Type B pancreatic cell (in vitro differentiated cells): ENCODE data around the gene FURIN. TPM values are rescaled to one million over a fixed set of nuclear protein-coding genes. Genes with fewer than 3 reads are reported as not detected.

Experiments
- DNase-seq: peaks from one replicate; pipeline ENCODE4 v3.0.0; 2021; ENCODE audit warnings: mixed read lengths; ENCODE audit not compliant: unreplicated experiment; ENCODE audit errors: extremely low spot score
- H3K27ac Mint-ChIP-seq: 2 replicates; pipeline ENCODE4 v1.8.0; 2021; ENCODE audit warnings: mild to moderate bottlenecking, mixed read lengths
- H3K27me3 Mint-ChIP-seq: 2 replicates; pipeline ENCODE4 v1.8.0; 2021; ENCODE audit warnings: mixed read lengths
- H3K36me3 Mint-ChIP-seq: 2 replicates; pipeline ENCODE4 v1.8.0; 2021; ENCODE audit warnings: mixed read lengths
- H3K4me1 Mint-ChIP-seq: one replicate; pipeline ENCODE4 v1.8.0; 2021; ENCODE audit warnings: mixed read lengths; ENCODE audit not compliant: unreplicated experiment
- H3K4me3 Mint-ChIP-seq: 2 replicates; pipeline ENCODE4 v1.8.0; 2021; ENCODE audit warnings: mild to moderate bottlenecking, mixed read lengths
- H3K9me3 Mint-ChIP-seq: 2 replicates; pipeline ENCODE4 v1.8.0; 2021; ENCODE audit warnings: mixed read lengths
- CTCF ChIP-seq: fragments of 200-600 bp; sonication (generic); conservative IDR thresholded peaks from 2 replicates; pipeline ENCODE4 v1.5.0; 2021; ENCODE audit warnings: antibody characterized with exemption, mild to moderate bottlenecking
- total RNA-seq: library from RNA; stranded (reverse); gene quantifications from 2 replicates; pipeline ENCODE4 v1.2.1, GENCODE V29; 2021; ENCODE audit warnings: low replicate concordance

The FURIN gene
- total RNA-seq, 1 donor from 2014 or later: 37.7 TPM

GRCh38 chr15:90931575-90931827 is 63.1 kb downstream of the FURIN start:
- H3K36me3 Mint-ChIP-seq: peaks cover 4% of the 10 kb centered on the region
- no peak for DNase-seq
- no peak for TF ChIP-seq CTCF
- peaks cover 26% of the 10 kb centered on the region for H3K4me1 Mint-ChIP-seq
- H3K27ac Mint-ChIP-seq: peak overlapping the region; percentile 97
- H3K9me3 Mint-ChIP-seq: no peaks in the 10 kb centered on the region
- H3K27me3 Mint-ChIP-seq: no peaks in the 10 kb centered on the region
- peak overlapping the region; percentile 97 for H3K4me3 Mint-ChIP-seq

GRCh38 chr15:90931828-90932659 is 63.7 kb downstream of the FURIN start, which contains the start of gene HDDC3:
Gene HDDC3, minus strand, starts transcription at chr15:90932549. Its CDS starts 9 bp downstream, at chr15:90932540.
- H3K4me1 Mint-ChIP-seq: peaks cover 31% of the 10 kb centered on the region
- H3K4me3 Mint-ChIP-seq: peak within 1 kb of the TSS; percentile 97
- no peaks in the 10 kb centered on the region for H3K9me3 Mint-ChIP-seq
- TF ChIP-seq CTCF: peak; percentile 98
- no peaks in the 10 kb centered on the region for H3K27me3 Mint-ChIP-seq
- DNase-seq: peak; percentile 93
- H3K36me3 Mint-ChIP-seq: peaks cover 4% of the 10 kb centered on the region
- peak within 1 kb of the TSS; percentile 97 for H3K27ac Mint-ChIP-seq

- DNase-seq: no peak
- peak overlapping the region; percentile 39 for H3K27ac Mint-ChIP-seq
- H3K27me3 Mint-ChIP-seq: no peaks in the 10 kb centered on the region
- peak; percentile 13 for TF ChIP-seq CTCF
- peaks cover 31% of the 10 kb centered on the region for H3K4me1 Mint-ChIP-seq
- no peaks in the 10 kb centered on the region for H3K9me3 Mint-ChIP-seq
- peaks cover 4% of the 10 kb centered on the region for H3K36me3 Mint-ChIP-seq
- H3K4me3 Mint-ChIP-seq: peak overlapping the region; percentile 97
Measured at GRCh38 chr15:90932660-90932991, 64.2 kb downstream of the FURIN start.

Other genes with a start within 250 kb of the FURIN start
- 8.5 and 21.5 TPM in 2 replicates for gene BLM, start 151.2 kb upstream of the FURIN start, total RNA-seq
- gene FES, start 15.9 kb downstream of the FURIN start, total RNA-seq: 3.1 TPM in 2 replicates
- 43.0 and 60.2 TPM in 2 replicates for gene MAN2A2, start 34.7 kb downstream of the FURIN start, total RNA-seq
- 16.8 and 18.9 TPM in 2 replicates for gene HDDC3, start 64.0 kb downstream of the FURIN start, total RNA-seq
- gene UNC45A, start 66.7 kb downstream of the FURIN start, total RNA-seq: 78.9 and 80.2 TPM in 2 replicates
- 14.0 and 20.3 TPM in 2 replicates for gene RCCD1, start 86.3 kb downstream of the FURIN start, total RNA-seq
- gene PRC1, start 125.9 kb downstream of the FURIN start, total RNA-seq: 54.6 and 101 TPM in 2 replicates
- gene VPS33B, start 154.0 kb downstream of the FURIN start, total RNA-seq: 20.2 and 25.5 TPM in 2 replicates
- 1.7 and 3.1 TPM in 2 replicates for gene SV2B, start 231.7 kb downstream of the FURIN start, total RNA-seq